Upper lobe of left lung (tissue), 6 donors: ENCODE measurements around the gene MCUB. TPM values are rescaled to one million over a fixed set of nuclear protein-coding genes. Genes with fewer than 3 reads are reported as not detected.

ENCODE experiments used
- ATAC-seq, 2 donors: fragments of 200-7000 bp; cut with Tn5 transposase; one replicate each; pipeline ENCODE4 v1.9.1; 2022; ENCODE audit warnings: mild to moderate bottlenecking in 2 of 2, moderate library complexity in 2 of 2; ENCODE audit not compliant: low FRiP score in 2 of 2
- DNase-seq, 2 donors: peaks; one replicate each; pipeline ENCODE4 v3.0.0-alpha.2; 2019 to 2020
- H3K27ac ChIP-seq, 4 donors: fragments of 200-600 bp; sonication (generic); one replicate each; pipeline ENCODE4 v1.5.1; 2016 to 2019
- H3K27me3 ChIP-seq, 4 donors: fragments of 200-600 bp; sonication (generic); one replicate each; pipeline ENCODE4 v1.5.1; 2017 to 2019
- H3K36me3 ChIP-seq, 4 donors: fragments of 200-600 bp; sonication (generic); one replicate each; pipeline ENCODE4 v1.5.1; 2016 to 2019
- H3K4me1 ChIP-seq, 4 donors: fragments of 200-600 bp; sonication (generic); one replicate each; pipeline ENCODE4 v1.5.1; 2018 to 2019
- H3K4me3 ChIP-seq, 4 donors: fragments of 200-600 bp; sonication (generic); one replicate each; pipeline ENCODE4 v1.5.1; 2017 to 2019; ENCODE audit warnings: mild to moderate bottlenecking in 2 of 4, moderate library complexity in 1 of 4
- H3K9me3 ChIP-seq, 4 donors: fragments of 200-600 bp; sonication (generic); one replicate each; pipeline ENCODE4 v1.5.1; 2018 to 2019
- EP300 ChIP-seq, 4 donors: sonication (generic); formaldehyde crosslinking; IDR thresholded peaks; one replicate each; pipeline ENCODE4 v1.5.1; 2017; ENCODE audit warnings: antibody characterized with exemption in 4 of 4, control low read depth in 2 of 4
- POLR2A ChIP-seq, 4 donors: fragments of 450-650 bp; IDR thresholded peaks; one replicate each; pipeline ENCODE4 v1.5.1; 2016 to 2017; ENCODE audit warnings: antibody characterized with exemption in 4 of 4, mild to moderate bottlenecking in 2 of 4
- POLR2AphosphoS5 ChIP-seq, 2 donors: sonication (generic); formaldehyde crosslinking; IDR thresholded peaks; one replicate each; pipeline ENCODE4 v1.5.1; 2017; ENCODE audit warnings: antibody characterized with exemption in 2 of 2
- WGBS, 2 donors: methylation state at CpG; one replicate each; pipeline ENCODE4 v1.1.5; 2017 to 2018; 5-methylcytosine and 5-hydroxymethylcytosine counted together
- total RNA-seq, 6 donors: library from RNA; depleted of rRNA in 4 of 6; stranded (reverse); fragments of >200 nt in 4 of 6; gene quantifications; one replicate each; pipeline versions ENCODE4 v1.1.0 to v1.2.1, GENCODE V29; 2016 to 2021
- TF ChIP-seq, protein P1 (sequence below), 6 experiments: fragments of 450-650 bp in 4 of 6; fragments of 200-600 bp in 2 of 6; sonication (generic) in 2 of 6; IDR thresholded peaks; one replicate each; pipeline ENCODE4 v1.5.1; 2016 to 2019; ENCODE audit warnings: antibody characterized with exemption in 6 of 6
- donor health status: DM: no; HTN: no; CAD: no; lungs with moderate emphysema.
- donor health status: DM: no; HTN: yes; CAD: no; lungs with severe emphysema.

Gene MCUB
- total RNA-seq, 6 donors from 2014 or later, result 8.8 to 37.9 (median 19.4) TPM

DNA sequence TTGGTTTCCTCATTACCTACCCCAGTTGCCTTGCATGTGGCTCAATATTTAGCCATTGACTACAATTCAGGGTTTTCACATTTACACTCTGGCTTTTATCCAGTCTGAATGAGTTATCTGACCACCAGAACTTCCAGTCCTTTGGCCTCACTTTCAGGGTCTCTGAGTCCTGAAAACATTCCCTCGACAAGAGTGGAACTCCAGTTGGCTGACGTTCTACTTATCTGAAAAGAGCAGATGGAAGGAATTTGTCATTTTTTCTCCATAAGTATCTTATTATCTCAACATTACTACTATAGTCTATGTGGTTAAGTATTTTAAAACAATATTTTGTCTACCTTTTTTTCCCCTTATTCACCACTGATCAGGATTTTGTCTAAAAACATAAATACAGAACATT is 148.4 kb downstream of the MCUB start:
- Histone ChIP-seq H3K4me3 (no peak overlapping the region), H3K9me3 (no peaks in the 10 kb centered on the region), H3K27ac (no peak overlapping the region), H3K4me1 (peaks cover 0 to 12% (median 7%) of the 10 kb centered on the region in 4 donors), H3K36me3 (peaks cover 0 to 24% (median 0%) of the 10 kb centered on the region in 4 donors), H3K27me3 (no peaks in the 10 kb centered on the region)
- WGBS, 2 donors, result 60 to 70% methylated on average over 2 of the region's 2 CpGs
- ATAC-seq (no peak), DNase-seq (no peak)
- TF ChIP-seq POLR2AphosphoS5 (IDR thresholded peaks at IDR 0.05), result no peak
- no peak for TF ChIP-seq POLR2A (IDR thresholded peaks at IDR 0.05)
- TF ChIP-seq, protein P1, sequence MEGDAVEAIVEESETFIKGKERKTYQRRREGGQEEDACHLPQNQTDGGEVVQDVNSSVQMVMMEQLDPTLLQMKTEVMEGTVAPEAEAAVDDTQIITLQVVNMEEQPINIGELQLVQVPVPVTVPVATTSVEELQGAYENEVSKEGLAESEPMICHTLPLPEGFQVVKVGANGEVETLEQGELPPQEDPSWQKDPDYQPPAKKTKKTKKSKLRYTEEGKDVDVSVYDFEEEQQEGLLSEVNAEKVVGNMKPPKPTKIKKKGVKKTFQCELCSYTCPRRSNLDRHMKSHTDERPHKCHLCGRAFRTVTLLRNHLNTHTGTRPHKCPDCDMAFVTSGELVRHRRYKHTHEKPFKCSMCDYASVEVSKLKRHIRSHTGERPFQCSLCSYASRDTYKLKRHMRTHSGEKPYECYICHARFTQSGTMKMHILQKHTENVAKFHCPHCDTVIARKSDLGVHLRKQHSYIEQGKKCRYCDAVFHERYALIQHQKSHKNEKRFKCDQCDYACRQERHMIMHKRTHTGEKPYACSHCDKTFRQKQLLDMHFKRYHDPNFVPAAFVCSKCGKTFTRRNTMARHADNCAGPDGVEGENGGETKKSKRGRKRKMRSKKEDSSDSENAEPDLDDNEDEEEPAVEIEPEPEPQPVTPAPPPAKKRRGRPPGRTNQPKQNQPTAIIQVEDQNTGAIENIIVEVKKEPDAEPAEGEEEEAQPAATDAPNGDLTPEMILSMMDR (IDR thresholded peaks at IDR 0.05), result no peak
- no peak for TF ChIP-seq EP300 (IDR thresholded peaks at IDR 0.05)

DNA sequence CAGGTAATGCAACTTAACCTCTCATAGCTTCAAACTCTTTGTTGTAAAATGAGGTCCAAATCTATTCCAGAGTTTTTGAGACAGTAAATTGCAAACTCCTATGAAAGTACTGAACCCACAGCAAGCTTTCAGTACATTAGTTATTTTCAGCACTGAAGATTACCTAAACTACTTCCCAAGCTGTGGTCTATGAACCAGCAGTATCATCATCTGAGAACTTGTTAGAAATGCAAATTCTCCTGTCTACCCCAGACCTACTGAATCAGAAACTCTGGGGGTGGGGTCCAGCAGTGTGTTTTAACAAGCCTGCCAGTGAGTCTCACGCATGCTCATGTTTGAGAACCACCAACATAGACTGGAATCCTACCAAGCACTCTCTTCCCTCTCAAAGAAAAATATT is 148.9 kb downstream of the MCUB start:
- Histone ChIP-seq H3K27me3 (no peaks in the 10 kb centered on the region), H3K36me3 (peaks cover 0 to 28% (median 0%) of the 10 kb centered on the region in 4 donors), H3K9me3 (no peaks in the 10 kb centered on the region), H3K4me3 (no peak overlapping the region), H3K4me1 (peaks cover 0 to 7% (median 5%) of the 10 kb centered on the region in 4 donors), H3K27ac (no peak overlapping the region)
- WGBS, 2 donors, result 95 to 100% methylated on average over 1 of the region's 1 CpG
- DNase-seq (no peak), ATAC-seq (no peak)
- TF ChIP-seq EP300 (IDR thresholded peaks at IDR 0.05) (no peak), POLR2AphosphoS5 (IDR thresholded peaks at IDR 0.05) (no peak)
- TF ChIP-seq, protein P1 (IDR thresholded peaks at IDR 0.05), result no peak

DNA sequence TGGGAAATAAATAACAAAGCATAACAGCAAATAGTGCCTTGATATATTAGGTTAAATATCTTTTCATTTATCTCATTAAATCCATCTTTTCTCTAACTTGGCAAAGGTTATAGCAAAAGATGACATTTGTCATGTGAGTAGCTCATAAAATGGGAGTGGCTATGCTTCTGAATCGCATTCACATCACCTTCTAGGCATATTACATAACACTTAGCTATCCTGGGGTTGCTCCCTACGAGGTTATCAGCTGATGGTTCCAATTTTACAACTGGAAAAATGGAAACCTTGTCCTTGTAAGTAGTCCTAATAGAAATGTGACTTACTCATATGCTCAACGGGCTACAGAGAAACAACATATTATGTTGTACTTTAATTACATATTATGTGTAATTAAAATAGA is 153.5 kb downstream of the MCUB start:
- 96 to 100% methylated on average over 3 of the region's 3 CpGs for WGBS, 2 donors

DNA sequence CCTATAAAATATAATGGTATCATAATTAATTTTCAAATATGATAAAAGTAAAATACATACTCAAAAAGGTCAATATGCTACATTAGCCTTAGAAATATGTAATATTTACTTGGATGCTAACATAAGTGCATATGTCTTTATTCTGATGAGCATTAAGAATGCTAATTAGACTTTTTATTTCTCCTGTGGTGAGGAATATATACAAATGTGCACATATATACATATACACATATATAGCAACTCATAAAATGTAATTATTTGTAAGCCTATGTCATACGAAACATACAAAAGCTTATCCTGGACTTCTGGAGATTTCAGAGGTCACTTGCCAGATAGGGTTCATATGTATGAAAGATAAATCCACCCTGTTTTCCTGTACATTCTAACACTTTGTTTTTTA is 158.7 kb downstream of the MCUB start:
- Histone ChIP-seq H3K36me3 (peaks cover 3 to 33% (median 4%) of the 10 kb centered on the region in 4 donors), H3K27ac (no peak overlapping the region), H3K4me3 (no peak overlapping the region), H3K4me1 (no peaks in the 10 kb centered on the region), H3K27me3 (no peaks in the 10 kb centered on the region), H3K9me3 (no peaks in the 10 kb centered on the region)
- DNase-seq, result no peak
- TF ChIP-seq POLR2AphosphoS5 (IDR thresholded peaks at IDR 0.05) (no peak), POLR2A (IDR thresholded peaks at IDR 0.05) (no peak), EP300 (IDR thresholded peaks at IDR 0.05) (no peak)
- TF ChIP-seq, protein P1 (IDR thresholded peaks at IDR 0.05), result no peak
- WGBS, 2 donors, result 91 to 100% methylated on average over 1 of the region's 1 CpG
- no peak for ATAC-seq

More for the DNA sequence above, 153.5 kb downstream of the MCUB start:
- DNase-seq, result no peak
- Histone ChIP-seq H3K36me3 (peaks cover 3 to 54% (median 4%) of the 10 kb centered on the region in 4 donors), H3K4me3 (no peak overlapping the region), H3K9me3 (no peaks in the 10 kb centered on the region), H3K27ac (no peak overlapping the region), H3K4me1 (no peaks in the 10 kb centered on the region), H3K27me3 (no peaks in the 10 kb centered on the region)
- TF ChIP-seq POLR2A (IDR thresholded peaks at IDR 0.05), result no peak
- no peak for ATAC-seq

DNA sequence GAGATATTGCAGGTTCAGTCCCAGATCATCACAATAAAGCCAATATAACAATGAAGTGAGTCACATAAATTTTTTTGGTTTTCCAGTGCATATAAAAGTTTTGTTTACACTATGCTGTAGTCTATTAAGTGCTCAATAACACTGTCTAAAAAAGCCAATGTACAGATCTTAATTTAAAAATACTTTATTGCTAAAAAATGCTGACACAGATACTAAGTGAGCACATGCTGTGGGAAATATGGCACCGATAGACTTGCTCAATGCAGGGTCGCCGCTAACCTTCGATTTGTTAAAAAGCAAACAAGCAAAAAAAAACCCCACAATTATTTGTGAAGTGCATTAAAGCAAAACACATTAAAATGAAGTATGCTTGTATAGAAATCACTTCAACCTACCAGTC is 159.6 kb downstream of the MCUB start:
- no peak for ATAC-seq
- peaks cover 3 to 24% (median 4%) of the 10 kb centered on the region in 4 donors for H3K36me3 ChIP-seq
- no peak for DNase-seq
- H3K9me3 ChIP-seq, result no peaks in the 10 kb centered on the region
- H3K4me3 ChIP-seq, result no peak overlapping the region
- TF ChIP-seq POLR2A (IDR thresholded peaks at IDR 0.05), result no peak
- TF ChIP-seq POLR2AphosphoS5 (IDR thresholded peaks at IDR 0.05), result no peak
- TF ChIP-seq, protein P1 (IDR thresholded peaks at IDR 0.05), result no peak
- TF ChIP-seq EP300 (IDR thresholded peaks at IDR 0.05), result no peak
- no peaks in the 10 kb centered on the region for H3K27me3 ChIP-seq
- no peak overlapping the region for H3K27ac ChIP-seq
- H3K4me1 ChIP-seq, result no peaks in the 10 kb centered on the region
- 92 to 96% methylated on average over 4 of the region's 4 CpGs for WGBS, 2 donors
